Stimulated activated memory B cell treated with anti-CD40 and anti-IgM and Interleukin-4, amounts not matched to agents 10 μg/mL and 1 μg/mL and 100 μg/mL, for 72 hours (primary cell): ENCODE data around the gene NUBP1.

Source experiments
- ATAC-seq: fragments of 150-1000 bp; cut with Tn5 transposase; 2 replicates; pipeline ENCODE4 v1.10.0; 2021
- H3K27ac Mint-ChIP-seq: one replicate; pipeline ENCODE4 v1.8.0; 2022; ENCODE audit warnings: mild to moderate bottlenecking, mixed read lengths
- H3K27me3 Mint-ChIP-seq: one replicate; pipeline ENCODE4 v1.8.0; 2022; ENCODE audit warnings: mixed read lengths
- H3K36me3 Mint-ChIP-seq: one replicate; pipeline ENCODE4 v1.8.0; 2022; ENCODE audit warnings: mixed read lengths
- H3K4me1 Mint-ChIP-seq: one replicate; pipeline ENCODE4 v1.8.0; 2022; ENCODE audit warnings: mixed read lengths
- H3K4me3 Mint-ChIP-seq: one replicate; pipeline ENCODE4 v1.8.0; 2022; ENCODE audit warnings: mild to moderate bottlenecking, moderate library complexity, mixed read lengths
- H3K9me3 Mint-ChIP-seq: one replicate; pipeline ENCODE4 v1.8.0; 2022; ENCODE audit warnings: mixed read lengths

The NUBP1 gene

GRCh38 chr16:10743610-10744369, at the start of gene NUBP1:
NUBP1 (plus strand) TSS chr16:10743842; CDS start chr16:10743864, 22 bp downstream.
- H3K36me3 Mint-ChIP-seq, result peaks cover 30% of the 10 kb centered on the region
- peak; percentile 96 for ATAC-seq
- peak within 1 kb of the TSS; percentile 82 for H3K4me3 Mint-ChIP-seq
- no peaks in the 10 kb centered on the region for H3K9me3 Mint-ChIP-seq
- H3K27ac Mint-ChIP-seq, result peak within 1 kb of the TSS; percentile 93
- no peaks in the 10 kb centered on the region for H3K27me3 Mint-ChIP-seq
- H3K4me1 Mint-ChIP-seq, result peaks cover 68% of the 10 kb centered on the region

GRCh38 chr16:10693889-10694288, 49.8 kb upstream of the NUBP1 start:
- no peaks in the 10 kb centered on the region for H3K4me1 Mint-ChIP-seq
- no peak overlapping the region for H3K4me3 Mint-ChIP-seq
- no peaks in the 10 kb centered on the region for H3K9me3 Mint-ChIP-seq
- H3K27me3 Mint-ChIP-seq, result peaks cover 45% of the 10 kb centered on the region
- H3K36me3 Mint-ChIP-seq, result no peaks in the 10 kb centered on the region
- H3K27ac Mint-ChIP-seq, result no peak overlapping the region
- no peak for ATAC-seq

GRCh38 chr16:10694306-10694705, 49.3 kb upstream of the NUBP1 start:
- Mint-ChIP-seq H3K27ac (no peak overlapping the region), H3K36me3 (no peaks in the 10 kb centered on the region), H3K9me3 (no peaks in the 10 kb centered on the region), H3K27me3 (peaks cover 44% of the 10 kb centered on the region), H3K4me3 (no peak overlapping the region), H3K4me1 (no peaks in the 10 kb centered on the region)
- ATAC-seq, result peak; percentile 12

- Mint-ChIP-seq H3K4me1 (no peaks in the 10 kb centered on the region), H3K27ac (no peak within 1 kb of the TSS), H3K4me3 (no peak within 1 kb of the TSS), H3K9me3 (no peaks in the 10 kb centered on the region), H3K27me3 (peaks cover 39% of the 10 kb centered on the region), H3K36me3 (no peaks in the 10 kb centered on the region)
- ATAC-seq, result no peak
These were observed 48.8 kb upstream of the NUBP1 start, which contains the start of gene TEKT5 for GRCh38 chr16:10694830-10695229. TEKT5 (minus strand) TSS chr16:10694930; CDS start chr16:10694873, 57 bp downstream.

GRCh38 chr16:10699756-10700155, 43.9 kb upstream of the NUBP1 start:
- Mint-ChIP-seq H3K4me3 (no peak overlapping the region), H3K4me1 (no peaks in the 10 kb centered on the region), H3K27ac (no peak overlapping the region), H3K27me3 (peaks cover 6% of the 10 kb centered on the region), H3K36me3 (no peaks in the 10 kb centered on the region), H3K9me3 (no peaks in the 10 kb centered on the region)
- ATAC-seq, result no peak

- H3K9me3 Mint-ChIP-seq, result no peaks in the 10 kb centered on the region
- H3K36me3 Mint-ChIP-seq, result no peaks in the 10 kb centered on the region
- H3K27ac Mint-ChIP-seq, result no peak overlapping the region
- H3K4me1 Mint-ChIP-seq, result no peaks in the 10 kb centered on the region
- ATAC-seq, result no peak
- peaks cover 32% of the 10 kb centered on the region for H3K27me3 Mint-ChIP-seq
- H3K4me3 Mint-ChIP-seq, result no peak overlapping the region
These were observed 34.7 kb upstream of the NUBP1 start for GRCh38 chr16:10708969-10709368.

GRCh38 chr16:10728003-10728887, 15.4 kb upstream of the NUBP1 start:
- Mint-ChIP-seq H3K4me1 (no peaks in the 10 kb centered on the region), H3K9me3 (peaks cover under 1% of the 10 kb centered on the region), H3K27ac (no peak overlapping the region), H3K36me3 (no peaks in the 10 kb centered on the region), H3K27me3 (no peaks in the 10 kb centered on the region), H3K4me3 (no peak overlapping the region)
- ATAC-seq, result peak; percentile 50

- H3K36me3 Mint-ChIP-seq, result no peaks in the 10 kb centered on the region
- no peaks in the 10 kb centered on the region for H3K4me1 Mint-ChIP-seq
- no peak overlapping the region for H3K27ac Mint-ChIP-seq
- no peak overlapping the region for H3K4me3 Mint-ChIP-seq
- H3K27me3 Mint-ChIP-seq, result no peaks in the 10 kb centered on the region
- no peak for ATAC-seq
- peaks cover 3% of the 10 kb centered on the region for H3K9me3 Mint-ChIP-seq
These were observed 14.3 kb upstream of the NUBP1 start for GRCh38 chr16:10729104-10730048.

- no peak overlapping the region for H3K4me3 Mint-ChIP-seq
- H3K36me3 Mint-ChIP-seq, result no peaks in the 10 kb centered on the region
- H3K27ac Mint-ChIP-seq, result no peak overlapping the region
- H3K27me3 Mint-ChIP-seq, result no peaks in the 10 kb centered on the region
- H3K4me1 Mint-ChIP-seq, result no peaks in the 10 kb centered on the region
- ATAC-seq, result no peak
- peaks cover 3% of the 10 kb centered on the region for H3K9me3 Mint-ChIP-seq
These were observed 11.9 kb upstream of the NUBP1 start for GRCh38 chr16:10731790-10732189.

- ATAC-seq, result peak; percentile 78
- H3K27me3 Mint-ChIP-seq, result no peaks in the 10 kb centered on the region
These were observed 6.5 kb upstream of the NUBP1 start for GRCh38 chr16:10737068-10737625.

GRCh38 chr16:10738231-10739077, 5.2 kb upstream of the NUBP1 start:
- Mint-ChIP-seq H3K27me3 (no peaks in the 10 kb centered on the region), H3K27ac (peak overlapping the region; percentile 96), H3K4me1 (peaks cover 57% of the 10 kb centered on the region), H3K4me3 (peak overlapping the region; percentile 50), H3K36me3 (no peaks in the 10 kb centered on the region), H3K9me3 (peaks cover under 1% of the 10 kb centered on the region)
- peak; percentile 84 for ATAC-seq

More at GRCh38 chr16:10737068-10737625, 6.5 kb upstream of the NUBP1 start:
- Mint-ChIP-seq H3K36me3 (no peaks in the 10 kb centered on the region), H3K4me1 (peaks cover 47% of the 10 kb centered on the region), H3K27ac (peak overlapping the region; percentile 96), H3K4me3 (peak overlapping the region; percentile 78), H3K9me3 (peaks cover 3% of the 10 kb centered on the region)

- H3K4me1 Mint-ChIP-seq, result peaks cover 66% of the 10 kb centered on the region
- no peaks in the 10 kb centered on the region for H3K9me3 Mint-ChIP-seq
- no peak for ATAC-seq
- peak overlapping the region; percentile 96 for H3K27ac Mint-ChIP-seq
- H3K27me3 Mint-ChIP-seq, result no peaks in the 10 kb centered on the region
- H3K36me3 Mint-ChIP-seq, result peaks cover 1% of the 10 kb centered on the region
- no peak overlapping the region for H3K4me3 Mint-ChIP-seq
These were observed 3.4 kb upstream of the NUBP1 start for GRCh38 chr16:10740000-10740844.

- no peak for ATAC-seq
- no peaks in the 10 kb centered on the region for H3K9me3 Mint-ChIP-seq
- peaks cover 72% of the 10 kb centered on the region for H3K4me1 Mint-ChIP-seq
- H3K27ac Mint-ChIP-seq, result peak overlapping the region; percentile 96
- H3K27me3 Mint-ChIP-seq, result no peaks in the 10 kb centered on the region
- no peak overlapping the region for H3K4me3 Mint-ChIP-seq
- peaks cover 7% of the 10 kb centered on the region for H3K36me3 Mint-ChIP-seq
These were observed 2.8 kb upstream of the NUBP1 start for GRCh38 chr16:10740845-10741208.
